GM12874 (cell line): Measurements from ENCODE around the gene PSEN2.

ENCODE experiments used
- CTCF ChIP-seq: IDR thresholded peaks from 2 replicates; pipeline ENCODE4 v1.5.1; 2011; ENCODE audit warnings: low read depth, mild to moderate bottlenecking, control low read depth, low read length, moderate library complexity; ENCODE audit not compliant: insufficient read depth

PSEN2 gene

GRCh38 chr1:226942392-226942791, 72.0 kb downstream of the PSEN2 start:
- TF ChIP-seq CTCF: no peak

DNA sequence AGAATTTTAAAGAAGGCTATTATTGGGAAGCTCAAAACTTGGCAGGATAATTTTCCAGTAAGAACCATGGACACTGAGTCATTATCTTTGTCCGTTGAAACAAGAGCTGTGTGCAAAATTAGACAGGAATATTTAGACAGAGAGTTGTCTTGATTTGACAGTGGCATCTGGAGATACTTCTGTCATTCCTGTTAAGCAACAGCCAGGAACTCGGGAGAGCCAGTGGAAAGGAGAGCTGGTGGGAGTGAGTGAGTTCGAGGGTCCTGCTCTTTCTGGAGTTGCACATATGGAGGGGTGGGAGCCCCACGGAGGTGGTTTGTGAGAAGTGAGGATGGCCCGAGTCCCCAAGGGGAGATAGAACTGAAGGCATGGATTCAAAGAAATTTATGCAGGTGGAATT, 72.7 kb downstream of the PSEN2 start:
- TF ChIP-seq CTCF: no peak

DNA sequence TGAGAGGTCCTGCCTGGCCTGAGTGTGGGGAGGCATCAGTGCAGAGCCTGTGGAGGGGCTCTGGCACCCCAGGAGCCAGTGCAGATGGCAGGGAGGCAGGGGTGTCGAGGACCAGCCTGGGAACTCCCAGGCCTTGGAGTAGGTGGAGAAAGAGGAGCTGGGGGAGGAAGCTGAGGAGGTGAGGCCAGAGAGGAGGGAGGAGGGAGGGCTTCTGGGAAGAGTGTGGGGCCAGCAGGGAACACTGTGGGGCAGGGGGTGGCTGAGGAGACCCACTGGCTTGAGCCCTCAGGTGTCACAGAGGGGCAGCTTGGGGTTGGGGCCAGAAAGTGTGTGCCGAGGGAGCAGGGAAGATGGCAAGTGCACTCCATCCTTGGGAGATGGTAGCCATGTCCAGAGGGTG, 73.5 kb downstream of the PSEN2 start:
- no peak for TF ChIP-seq CTCF

DNA sequence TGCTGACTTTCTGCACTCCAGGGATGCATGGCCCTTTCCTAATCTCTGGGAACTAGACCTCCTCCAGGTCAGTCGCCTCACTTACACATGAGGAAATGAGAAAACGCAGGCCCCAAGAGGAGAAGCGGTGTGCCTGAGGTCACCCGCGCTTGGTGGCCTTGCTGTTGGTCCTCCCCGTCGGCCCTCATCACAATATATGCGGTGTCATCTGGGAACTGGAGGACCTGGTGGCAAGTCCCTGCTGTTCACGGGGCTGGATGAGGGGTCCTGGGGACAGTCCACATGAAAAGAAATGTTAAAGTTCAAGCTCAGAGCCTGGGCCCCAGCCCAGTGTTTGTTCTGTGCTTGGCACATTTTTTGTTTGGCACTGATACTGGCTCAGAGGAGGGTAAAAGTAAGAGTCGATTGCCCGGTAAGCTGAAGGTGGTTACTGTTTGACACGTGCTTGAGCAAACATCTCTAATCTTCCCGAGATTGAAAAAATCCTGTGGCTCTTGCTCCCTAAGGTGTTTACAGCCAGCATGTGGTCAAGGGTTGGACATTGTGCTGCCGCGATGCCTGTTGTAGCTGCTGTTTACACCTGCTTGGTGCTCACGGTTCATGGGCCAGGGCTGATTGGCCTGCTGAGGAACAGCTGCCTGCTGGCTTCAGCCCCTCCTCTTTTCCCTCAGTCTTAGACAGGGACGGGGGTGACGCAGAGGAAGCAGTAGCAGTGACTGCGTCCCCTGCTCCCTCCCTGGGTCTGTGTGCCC, 74.9 kb downstream of the PSEN2 start:
- no peak for TF ChIP-seq CTCF
